ENCODE data around the gene METTL14. TPM values are rescaled to one million over a fixed set of nuclear protein-coding genes. Genes with fewer than 3 reads are reported as not detected.

Gene METTL14
- polyA plus RNA-seq, 1 donor (not counting 4 experiments of a cell fraction or from before 2014, with no cell fraction given): 25.8 TPM

- no peak for TF ChIP-seq CTCF (optimal IDR thresholded peaks at IDR 0.05 in 1 of 3, IDR thresholded peaks at IDR 0.05 in 1 of 3, conservative IDR thresholded peaks at IDR 0.05 in 1 of 3; ENCODE audit: extremely low read depth in 1 of 3, insufficient read depth in 2 of 3, low read length in 3 of 3)
- no peak for TF ChIP-seq EZH2 (IDR thresholded peaks at IDR 0.05; ENCODE audit: low read length)
- H3K27ac ChIP-seq (ENCODE audit: control insufficient read depth, insufficient read depth, low read length): no peak overlapping the region
- peaks cover 9 to 22% of the 10 kb centered on the region in 2 experiments for H3K36me3 ChIP-seq (ENCODE audit: control insufficient read depth in 2 of 2, extremely low read depth in 1 of 2, insufficient read depth in 2 of 2, low read length in 2 of 2)
- dilution Hi-C loops (cut with MboI; ENCODE audit: extremely low pct_ligation_motif_present, low sequenced_read_pairs): no loop called here
- H3K4me3 ChIP-seq (ENCODE audit: control insufficient read depth in 2 of 3, extremely low read depth in 1 of 3, insufficient read depth in 2 of 3, low read depth in 1 of 3, low read length in 3 of 3): no peak overlapping the region
- no peaks in the 10 kb centered on the region for H3K79me2 ChIP-seq (ENCODE audit: control insufficient read depth, insufficient read depth, low read length)
- no peak overlapping the region for H3K9ac ChIP-seq (ENCODE audit: control insufficient read depth, extremely low read depth, insufficient read depth, low read length)
- FAIRE-seq: no peak
- H3K4me2 ChIP-seq (ENCODE audit: control insufficient read depth, extremely low read depth, insufficient read depth, low read depth, low read length): no peak overlapping the region
- no peaks in the 10 kb centered on the region for H3K27me3 ChIP-seq (ENCODE audit: control insufficient read depth, extremely low read depth, insufficient read depth, low read length)
- H2AFZ ChIP-seq (ENCODE audit: control insufficient read depth, low read length): no peak overlapping the region
- no peaks in the 10 kb centered on the region for H4K20me1 ChIP-seq (ENCODE audit: control insufficient read depth, extremely low read depth, insufficient read depth, low read length)
- no peaks in the 10 kb centered on the region for H3K4me1 ChIP-seq (ENCODE audit: control insufficient read depth, extremely low read depth, insufficient read depth, low read length)
- no peaks in the 10 kb centered on the region for H3K9me1 ChIP-seq (ENCODE audit: control insufficient read depth, extremely low read depth, insufficient read depth, low read length)
- H3K9me3 ChIP-seq (ENCODE audit: control insufficient read depth, low read depth, low read length): no peaks in the 10 kb centered on the region
- DNase-seq (ENCODE audit: low read depth, low spot score): no peak
Measured at GRCh38 chr4:118742050-118742449, 56.9 kb downstream of the METTL14 start.

- H3K79me2 ChIP-seq (ENCODE audit: control insufficient read depth, insufficient read depth, low read length): no peaks in the 10 kb centered on the region
Measured at GRCh38 chr4:118743867-118744266, 58.7 kb downstream of the METTL14 start.

More at GRCh38 chr4:118743867-118744266, 58.7 kb downstream of the METTL14 start:
- Histone ChIP-seq H3K9me3 (ENCODE audit: control insufficient read depth, low read depth, low read length) (no peaks in the 10 kb centered on the region), H3K4me1 (ENCODE audit: control insufficient read depth, extremely low read depth, insufficient read depth, low read length) (no peaks in the 10 kb centered on the region), H3K9ac (ENCODE audit: control insufficient read depth, extremely low read depth, insufficient read depth, low read length) (no peak overlapping the region), H3K9me1 (ENCODE audit: control insufficient read depth, extremely low read depth, insufficient read depth, low read length) (no peaks in the 10 kb centered on the region), H3K27me3 (ENCODE audit: control insufficient read depth, extremely low read depth, insufficient read depth, low read length) (no peaks in the 10 kb centered on the region), H3K4me2 (ENCODE audit: control insufficient read depth, extremely low read depth, insufficient read depth, low read depth, low read length) (no peak overlapping the region), H3K4me3 (ENCODE audit: control insufficient read depth in 2 of 3, extremely low read depth in 1 of 3, insufficient read depth in 2 of 3, low read depth in 1 of 3, low read length in 3 of 3) (no peak overlapping the region), H4K20me1 (ENCODE audit: control insufficient read depth, extremely low read depth, insufficient read depth, low read length) (no peaks in the 10 kb centered on the region), H3K27ac (ENCODE audit: control insufficient read depth, insufficient read depth, low read length) (no peak overlapping the region), H2AFZ (ENCODE audit: control insufficient read depth, low read length) (no peak overlapping the region), H3K36me3 (ENCODE audit: control insufficient read depth in 2 of 2, extremely low read depth in 1 of 2, insufficient read depth in 2 of 2, low read length in 2 of 2) (peaks cover 8 to 14% of the 10 kb centered on the region in 2 experiments)
- FAIRE-seq (no peak), DNase-seq (ENCODE audit: low read depth, low spot score) (no peak)
- TF ChIP-seq EZH2 (IDR thresholded peaks at IDR 0.05; ENCODE audit: low read length) (no peak), CTCF (optimal IDR thresholded peaks at IDR 0.05 in 1 of 3, IDR thresholded peaks at IDR 0.05 in 1 of 3, conservative IDR thresholded peaks at IDR 0.05 in 1 of 3; ENCODE audit: extremely low read depth in 1 of 3, insufficient read depth in 2 of 3, low read length in 3 of 3) (no peak)
- dilution Hi-C loops (cut with MboI; ENCODE audit: extremely low pct_ligation_motif_present, low sequenced_read_pairs): no loop called here
